ENCODE data around the gene ANKS1A.

Gene ANKS1A

GRCh38 chr6:34979994-34980393 lies 90.9 kb downstream of the ANKS1A start:
- H3K4me2 ChIP-seq (ENCODE audit: low read length), result no peak overlapping the region
- H2AK5ac ChIP-seq (ENCODE audit: low read length), result no peak overlapping the region
- H2AFZ ChIP-seq (ENCODE audit: insufficient read depth, low read length, poor library complexity), result no peak overlapping the region
- no peak overlapping the region for H3K14ac ChIP-seq (ENCODE audit: low read length)
- WGBS (ENCODE audit: extremely low coverage, insufficient coverage, insufficient read length), result no CpG with 5 or more reads among the region's 3 CpGs
- no peak overlapping the region for H4K91ac ChIP-seq (ENCODE audit: low read depth, low read length)
- H3K36me3 ChIP-seq (ENCODE audit: control insufficient read depth in 1 of 2, insufficient read depth in 2 of 2, low read length in 2 of 2), result peaks cover 2 to 6% of the 10 kb centered on the region in 2 experiments
- no peak overlapping the region for H4K8ac ChIP-seq (ENCODE audit: low read depth, low read length)
- H2BK5ac ChIP-seq (ENCODE audit: low read depth, low read length, poor library complexity), result no peak overlapping the region
- H4K12ac ChIP-seq (ENCODE audit: low read depth, low read length), result no peak overlapping the region
- no peaks in the 10 kb centered on the region for H3K79me2 ChIP-seq (ENCODE audit: control insufficient read depth, insufficient read depth, low read length, poor library complexity)
- peak overlapping the region; percentile 32 for H3K18ac ChIP-seq (ENCODE audit: low read length)
- no peak overlapping the region for H3K9ac ChIP-seq (ENCODE audit: low read length)
- no peak overlapping the region for H3K27ac ChIP-seq (ENCODE audit: low read depth, low read length)
- H3K4me3 ChIP-seq (ENCODE audit: low read depth, low read length), result no peak overlapping the region
- no peak overlapping the region for H2BK12ac ChIP-seq (ENCODE audit: low read length)
- peak in 1 of 2 donors; percentile 42 for DNase-seq
- peaks cover 13 to 15% of the 10 kb centered on the region in 2 experiments for H3K4me1 ChIP-seq (ENCODE audit: control insufficient read depth in 1 of 2, insufficient read depth in 2 of 2, low read length in 2 of 2)
- H3K79me1 ChIP-seq (ENCODE audit: low read length), result no peaks in the 10 kb centered on the region
- no peaks in the 10 kb centered on the region for H3K9me3 ChIP-seq (ENCODE audit: insufficient read depth, low read depth, low read length)
- no peaks in the 10 kb centered on the region for H3K27me3 ChIP-seq (ENCODE audit: insufficient read depth, low read length)
- no peak overlapping the region for H2BK120ac ChIP-seq (ENCODE audit: insufficient read depth, low read length, poor library complexity)
- H3K4ac ChIP-seq (ENCODE audit: low read depth, low read length), result no peak overlapping the region
- no peak overlapping the region for H3K23ac ChIP-seq (ENCODE audit: low read length)

GRCh38 chr6:34981366-34981765 lies 92.3 kb downstream of the ANKS1A start:
- H3K23ac ChIP-seq (ENCODE audit: low read length), result no peak overlapping the region
- H4K8ac ChIP-seq (ENCODE audit: low read depth, low read length), result no peak overlapping the region
- H3K4me1 ChIP-seq (ENCODE audit: control insufficient read depth in 1 of 2, insufficient read depth in 2 of 2, low read length in 2 of 2), result peaks cover 14 to 17% of the 10 kb centered on the region in 2 experiments
- H3K36me3 ChIP-seq (ENCODE audit: control insufficient read depth in 1 of 2, insufficient read depth in 2 of 2, low read length in 2 of 2), result peaks cover 7 to 12% of the 10 kb centered on the region in 2 experiments
- no peak overlapping the region for H3K27ac ChIP-seq (ENCODE audit: low read depth, low read length)
- no peaks in the 10 kb centered on the region for H3K79me1 ChIP-seq (ENCODE audit: low read length)
- no CpG with 5 or more reads among the region's 5 CpGs for WGBS (ENCODE audit: extremely low coverage, insufficient coverage, insufficient read length)
- H2AFZ ChIP-seq (ENCODE audit: insufficient read depth, low read length, poor library complexity), result no peak overlapping the region
- no peak overlapping the region for H3K4ac ChIP-seq (ENCODE audit: low read depth, low read length)
- H3K9ac ChIP-seq (ENCODE audit: low read length), result no peak overlapping the region
- H2BK120ac ChIP-seq (ENCODE audit: insufficient read depth, low read length, poor library complexity), result no peak overlapping the region
- no peak overlapping the region for H3K4me3 ChIP-seq (ENCODE audit: low read depth, low read length)
- no peak overlapping the region for H4K91ac ChIP-seq (ENCODE audit: low read depth, low read length)
- no peaks in the 10 kb centered on the region for H3K9me3 ChIP-seq (ENCODE audit: insufficient read depth, low read depth, low read length)
- H3K27me3 ChIP-seq (ENCODE audit: insufficient read depth, low read length), result no peaks in the 10 kb centered on the region
- H3K4me2 ChIP-seq (ENCODE audit: low read length), result no peak overlapping the region
- no peak overlapping the region for H2BK12ac ChIP-seq (ENCODE audit: low read length)
- H3K14ac ChIP-seq (ENCODE audit: low read length), result no peak overlapping the region
- H4K12ac ChIP-seq (ENCODE audit: low read depth, low read length), result no peak overlapping the region
- DNase-seq, result no peak
- H2BK5ac ChIP-seq (ENCODE audit: low read depth, low read length, poor library complexity), result no peak overlapping the region
- no peak overlapping the region for H3K18ac ChIP-seq (ENCODE audit: low read length)
- no peaks in the 10 kb centered on the region for H3K79me2 ChIP-seq (ENCODE audit: control insufficient read depth, insufficient read depth, low read length, poor library complexity)
- H2AK5ac ChIP-seq (ENCODE audit: low read length), result no peak overlapping the region

GRCh38 chr6:34981951-34982350 lies 92.9 kb downstream of the ANKS1A start:
- Histone ChIP-seq H3K23ac (ENCODE audit: low read length) (no peak overlapping the region), H3K9me3 (ENCODE audit: insufficient read depth, low read depth, low read length) (no peaks in the 10 kb centered on the region), H2BK5ac (ENCODE audit: low read depth, low read length, poor library complexity) (no peak overlapping the region), H4K12ac (ENCODE audit: low read depth, low read length) (no peak overlapping the region), H3K14ac (ENCODE audit: low read length) (no peak overlapping the region), H2BK120ac (ENCODE audit: insufficient read depth, low read length, poor library complexity) (no peak overlapping the region), H2AFZ (ENCODE audit: insufficient read depth, low read length, poor library complexity) (no peak overlapping the region), H3K4me3 (ENCODE audit: low read depth, low read length) (no peak overlapping the region), H2BK12ac (ENCODE audit: low read length) (no peak overlapping the region), H4K91ac (ENCODE audit: low read depth, low read length) (no peak overlapping the region), H3K79me2 (ENCODE audit: control insufficient read depth, insufficient read depth, low read length, poor library complexity) (no peaks in the 10 kb centered on the region), H3K18ac (ENCODE audit: low read length) (no peak overlapping the region), H3K27me3 (ENCODE audit: insufficient read depth, low read length) (no peaks in the 10 kb centered on the region), H3K9ac (ENCODE audit: low read length) (no peak overlapping the region), H3K36me3 (ENCODE audit: control insufficient read depth in 1 of 2, insufficient read depth in 2 of 2, low read length in 2 of 2) (peaks cover 7 to 15% of the 10 kb centered on the region in 2 experiments), H2AK5ac (ENCODE audit: low read length) (no peak overlapping the region), H3K27ac (ENCODE audit: low read depth, low read length) (no peak overlapping the region), H3K79me1 (ENCODE audit: low read length) (no peaks in the 10 kb centered on the region), H3K4me1 (ENCODE audit: control insufficient read depth in 1 of 2, insufficient read depth in 2 of 2, low read length in 2 of 2) (peaks cover 14 to 19% of the 10 kb centered on the region in 2 experiments), H4K8ac (ENCODE audit: low read depth, low read length) (no peak overlapping the region), H3K4me2 (ENCODE audit: low read length) (no peak overlapping the region), H3K4ac (ENCODE audit: low read depth, low read length) (no peak overlapping the region)
- no CpG with 5 or more reads among the region's 7 CpGs for WGBS (ENCODE audit: extremely low coverage, insufficient coverage, insufficient read length)
- DNase-seq, result peak in 1 of 2 donors; percentile 26

GRCh38 chr6:34982424-34982852 lies 93.4 kb downstream of the ANKS1A start:
- no peaks in the 10 kb centered on the region for H3K9me3 ChIP-seq (ENCODE audit: insufficient read depth, low read depth, low read length)
- H3K79me2 ChIP-seq (ENCODE audit: control insufficient read depth, insufficient read depth, low read length, poor library complexity), result no peaks in the 10 kb centered on the region
- WGBS (ENCODE audit: extremely low coverage, insufficient coverage, insufficient read length), result no CpG with 5 or more reads among the region's 11 CpGs
- no peak overlapping the region for H2BK5ac ChIP-seq (ENCODE audit: low read depth, low read length, poor library complexity)
- H3K4me2 ChIP-seq (ENCODE audit: low read length), result no peak overlapping the region
- H3K4ac ChIP-seq (ENCODE audit: low read depth, low read length), result no peak overlapping the region
- H4K8ac ChIP-seq (ENCODE audit: low read depth, low read length), result no peak overlapping the region
- H2AK5ac ChIP-seq (ENCODE audit: low read length), result no peak overlapping the region
- peaks cover 14 to 19% of the 10 kb centered on the region in 2 experiments for H3K4me1 ChIP-seq (ENCODE audit: control insufficient read depth in 1 of 2, insufficient read depth in 2 of 2, low read length in 2 of 2)
- H3K9ac ChIP-seq (ENCODE audit: low read length), result no peak overlapping the region
- no peak overlapping the region for H3K23ac ChIP-seq (ENCODE audit: low read length)
- H4K91ac ChIP-seq (ENCODE audit: low read depth, low read length), result no peak overlapping the region
- peaks cover 7 to 15% of the 10 kb centered on the region in 2 experiments for H3K36me3 ChIP-seq (ENCODE audit: control insufficient read depth in 1 of 2, insufficient read depth in 2 of 2, low read length in 2 of 2)
- no peaks in the 10 kb centered on the region for H3K79me1 ChIP-seq (ENCODE audit: low read length)
- H3K18ac ChIP-seq (ENCODE audit: low read length), result no peak overlapping the region
- no peak overlapping the region for H3K4me3 ChIP-seq (ENCODE audit: low read depth, low read length)
- no peak overlapping the region for H3K14ac ChIP-seq (ENCODE audit: low read length)
- H2BK120ac ChIP-seq (ENCODE audit: insufficient read depth, low read length, poor library complexity), result no peak overlapping the region
- H3K27ac ChIP-seq (ENCODE audit: low read depth, low read length), result no peak overlapping the region
- H3K27me3 ChIP-seq (ENCODE audit: insufficient read depth, low read length), result no peaks in the 10 kb centered on the region
- H4K12ac ChIP-seq (ENCODE audit: low read depth, low read length), result no peak overlapping the region
- no peak overlapping the region for H2BK12ac ChIP-seq (ENCODE audit: low read length)
- DNase-seq, result peak in 1 of 2 donors; percentile 54
- H2AFZ ChIP-seq (ENCODE audit: insufficient read depth, low read length, poor library complexity), result no peak overlapping the region

All from trophoblast cell (in vitro differentiated cells and primary cell).